Loucy (cell line): ENCODE results near the gene ZNF814.
"Not testable (repeated sequence)": the region's sequence is repeated elsewhere in the genome, so short reads cannot be mapped to it uniquely, and the experiment has no call there.

Source experiments
- EZH2phosphoT487 ChIP-seq: fragments of 200-600 bp; IDR thresholded peaks from 2 replicates; pipeline ENCODE4 v1.6.1; 2018; ENCODE audit warnings: antibody characterized with exemption, mild to moderate bottlenecking, moderate library complexity, borderline replicate concordance
- TF ChIP-seq, protein P1 (sequence below): fragments of 200-600 bp; sonication (generic); conservative IDR thresholded peaks from 2 replicates; pipeline ENCODE4 v1.5.1; 2014; ENCODE audit warnings: mild to moderate bottlenecking, antibody characterized with exemption, low read length

DNA sequence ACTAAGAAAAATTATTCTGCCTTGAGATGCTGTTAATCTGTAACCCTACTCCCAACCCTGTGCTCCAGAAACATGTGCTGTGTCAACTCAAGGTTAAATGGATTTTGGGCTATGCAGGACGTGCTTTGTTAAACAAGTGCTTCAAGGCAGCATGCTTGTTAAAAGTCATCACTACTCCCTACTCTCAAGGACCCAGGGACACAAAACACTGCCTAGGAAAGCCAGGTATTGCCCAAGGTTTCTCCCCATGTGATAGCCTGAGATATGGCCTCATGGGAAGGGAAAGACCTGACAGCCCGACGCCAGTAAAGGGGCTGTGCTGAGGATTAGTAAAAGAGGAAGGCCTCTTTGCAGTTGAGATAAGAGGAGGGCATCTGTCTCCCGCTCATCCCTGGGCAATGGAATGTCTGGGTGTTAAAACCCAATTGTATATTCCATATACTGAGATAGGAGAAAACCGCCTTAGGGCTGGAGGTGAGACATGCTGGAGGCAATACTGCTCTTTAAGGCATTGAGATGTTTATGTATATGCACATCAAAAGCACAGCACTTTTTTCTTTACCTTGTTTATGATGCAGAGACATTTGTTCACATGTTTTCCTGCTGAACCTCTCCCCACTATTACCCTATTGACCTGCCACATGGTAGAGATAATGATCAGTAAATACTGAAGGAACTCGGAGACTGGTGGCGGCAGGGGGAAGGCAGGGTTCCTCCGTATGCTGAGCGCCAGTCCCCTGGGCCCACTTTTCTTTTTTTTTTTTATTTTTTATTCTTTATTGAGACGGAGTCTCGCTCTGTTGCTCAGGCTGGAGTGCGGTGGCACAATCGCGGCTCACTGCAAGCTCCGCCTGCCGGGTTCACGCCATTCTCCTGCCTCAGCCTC, 78.2 kb downstream of the ZNF814 start:
- TF ChIP-seq, protein P1, sequence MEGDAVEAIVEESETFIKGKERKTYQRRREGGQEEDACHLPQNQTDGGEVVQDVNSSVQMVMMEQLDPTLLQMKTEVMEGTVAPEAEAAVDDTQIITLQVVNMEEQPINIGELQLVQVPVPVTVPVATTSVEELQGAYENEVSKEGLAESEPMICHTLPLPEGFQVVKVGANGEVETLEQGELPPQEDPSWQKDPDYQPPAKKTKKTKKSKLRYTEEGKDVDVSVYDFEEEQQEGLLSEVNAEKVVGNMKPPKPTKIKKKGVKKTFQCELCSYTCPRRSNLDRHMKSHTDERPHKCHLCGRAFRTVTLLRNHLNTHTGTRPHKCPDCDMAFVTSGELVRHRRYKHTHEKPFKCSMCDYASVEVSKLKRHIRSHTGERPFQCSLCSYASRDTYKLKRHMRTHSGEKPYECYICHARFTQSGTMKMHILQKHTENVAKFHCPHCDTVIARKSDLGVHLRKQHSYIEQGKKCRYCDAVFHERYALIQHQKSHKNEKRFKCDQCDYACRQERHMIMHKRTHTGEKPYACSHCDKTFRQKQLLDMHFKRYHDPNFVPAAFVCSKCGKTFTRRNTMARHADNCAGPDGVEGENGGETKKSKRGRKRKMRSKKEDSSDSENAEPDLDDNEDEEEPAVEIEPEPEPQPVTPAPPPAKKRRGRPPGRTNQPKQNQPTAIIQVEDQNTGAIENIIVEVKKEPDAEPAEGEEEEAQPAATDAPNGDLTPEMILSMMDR: not testable (repeated sequence)
- not testable (repeated sequence) for TF ChIP-seq EZH2phosphoT487
